Endothelial cell of umbilical vein (primary cell): ENCODE data around the gene PYGB. TPM values are rescaled to one million over a fixed set of nuclear protein-coding genes. Genes with fewer than 3 reads are reported as not detected.

Experiments
- BruUV-seq: library from RNA; stranded (reverse); fragments of 400-500 nt; replicated peaks from 2 replicates; lab custom pipeline; 2021; lab: Mats Ljungman, UMichigan
- CTCF ChIA-PET: fragments of 300-600, 350-600 bp; sonication (Branson Sonifier 250); formaldehyde crosslinking; loops from one replicate; lab custom pipeline; 2021; ENCODE audit warnings: antibody characterized with exemption, inconsistent platforms; lab: Charles Lee
- POLR2A ChIA-PET: fragments of 300-600, 350-600 bp; sonication (Branson Sonifier 250); formaldehyde crosslinking; loops from one replicate; lab custom pipeline; 2021; ENCODE audit warnings: antibody characterized with exemption, inconsistent platforms; lab: Charles Lee
- DNase-seq: peaks from one replicate; pipeline ENCODE4 v3.0.0-alpha.2; 2011; ENCODE audit warnings: low read depth, low spot score
- FAIRE-seq: peaks from 2 replicates; lab custom pipeline; 2011; peaks lifted over from hg19 to GRCh38; lab: Jason Lieb, UNC
- H2AFZ ChIP-seq: 2 replicates; pipeline ENCODE4 v1.6.0; 2012; ENCODE audit warnings: low read depth, low read length, control low read depth, inconsistent platforms
- H3K27ac ChIP-seq: 2 replicates; pipeline ENCODE4 v1.5.1; 2011; ENCODE audit warnings: low read depth, mild to moderate bottlenecking, control low read depth, low read length, moderate library complexity; ENCODE audit not compliant: insufficient read depth
- H3K27me3 ChIP-seq, 2 experiments: 2 replicates each; pipeline versions ENCODE4 v1.6.0 to v1.6.1; 2011; ENCODE audit warnings: low read length in 2 of 2, mixed read lengths in 1 of 2; ENCODE audit not compliant: control insufficient read depth in 2 of 2, insufficient read depth in 2 of 2
- H3K36me3 ChIP-seq, 2 experiments: 2 replicates in 1 of 2; 3 replicates in 1 of 2; pipeline ENCODE4 v1.5.1; 2011; ENCODE audit warnings: low read length in 2 of 2, mild to moderate bottlenecking in 1 of 2, moderate library complexity in 1 of 2; ENCODE audit not compliant: control insufficient read depth in 2 of 2, insufficient read depth in 2 of 2; ENCODE audit errors: extremely low read depth in 1 of 2
- H3K4me1 ChIP-seq: 3 replicates; pipeline ENCODE4 v1.5.1; 2011; ENCODE audit warnings: mild to moderate bottlenecking, low read length; ENCODE audit not compliant: control insufficient read depth, insufficient read depth; ENCODE audit errors: extremely low read depth
- H3K4me2 ChIP-seq: 2 replicates; pipeline ENCODE4 v1.6.1; 2011; ENCODE audit warnings: low read length, control low read depth, mixed read lengths; ENCODE audit not compliant: insufficient read depth
- H3K4me3 ChIP-seq, 3 experiments: fragments of 200-600 bp in 1 of 3; sonication (generic), shearing (Covaris generic) in 1 of 3; replicated peaks in 1 of 3; 2 replicates each; pipeline ENCODE4 v1.5.1; 2011 to 2016; ENCODE audit warnings: control low read depth in 3 of 3, low read length in 3 of 3, mild to moderate bottlenecking in 2 of 3, inconsistent platforms in 1 of 3, low read depth in 1 of 3, moderate library complexity in 1 of 3; ENCODE audit not compliant: insufficient read depth in 1 of 3
- H3K79me2 ChIP-seq: 2 replicates; pipeline ENCODE4 v1.6.0; 2012; ENCODE audit warnings: low read length, inconsistent platforms; ENCODE audit not compliant: control insufficient read depth, insufficient read depth
- H3K9ac ChIP-seq: replicated peaks from 2 replicates; pipeline ENCODE3; 2011; ENCODE audit warnings: low read length, control low read depth; ENCODE audit not compliant: insufficient read depth; ENCODE audit errors: extremely low read depth
- H3K9me1 ChIP-seq: replicated peaks from 3 replicates; pipeline ENCODE4 v1.6.0; 2011; ENCODE audit warnings: mild to moderate bottlenecking, low read length; ENCODE audit not compliant: control insufficient read depth, insufficient read depth; ENCODE audit errors: extremely low read depth
- H3K9me3 ChIP-seq: replicated peaks from 2 replicates; pipeline ENCODE4 v1.5.1; 2012; ENCODE audit warnings: low read length, inconsistent platforms; ENCODE audit not compliant: control insufficient read depth, insufficient read depth
- H4K20me1 ChIP-seq: replicated peaks from 2 replicates; pipeline ENCODE3; 2011; ENCODE audit warnings: mild to moderate bottlenecking, low read length; ENCODE audit not compliant: control insufficient read depth, insufficient read depth; ENCODE audit errors: extremely low read depth
- EZH2 ChIP-seq: IDR thresholded peaks from 2 replicates; pipeline ENCODE4 v1.6.1; 2012; ENCODE audit warnings: borderline replicate concordance, low read depth, mild to moderate bottlenecking, moderate library complexity, low read length, inconsistent platforms; ENCODE audit not compliant: severe bottlenecking
- FOS ChIP-seq: IDR thresholded peaks from 2 replicates; pipeline ENCODE4 v1.6.1; 2011; ENCODE audit warnings: mild to moderate bottlenecking, low read length, moderate library complexity, borderline replicate concordance; ENCODE audit not compliant: insufficient read depth
- GATA2 ChIP-seq: IDR thresholded peaks from 2 replicates; pipeline ENCODE4 v1.7.0; 2011; ENCODE audit warnings: low read depth, mild to moderate bottlenecking, moderate library complexity, mixed read lengths, low read length; ENCODE audit not compliant: insufficient read length, insufficient read depth
- JUN ChIP-seq: IDR thresholded peaks from 2 replicates; pipeline ENCODE4 v1.6.1; 2011; ENCODE audit warnings: borderline replicate concordance, low read depth; ENCODE audit not compliant: insufficient read length, insufficient read depth
- MYC ChIP-seq: IDR thresholded peaks from one replicate; pipeline ENCODE4 v1.6.1; 2011; ENCODE audit warnings: mild to moderate bottlenecking, low read depth, low read length
- POLR2A ChIP-seq: IDR thresholded peaks from 2 replicates; pipeline ENCODE4 v1.6.1; 2012; ENCODE audit warnings: low read depth, mild to moderate bottlenecking, control low read depth, low read length
- POLR2AphosphoS5 ChIP-seq: IDR thresholded peaks from 2 replicates; pipeline ENCODE4 v1.6.1; 2012; ENCODE audit warnings: low read depth, mild to moderate bottlenecking, control low read depth, low read length, moderate library complexity; ENCODE audit not compliant: insufficient read depth
- dilution Hi-C: fragments of 300-500 bp; cut with MboI; formaldehyde crosslinking; loops from one replicate; pipeline ENCODE4 v1.15.0; 2019; ENCODE audit warnings: low sequenced_read_pairs; ENCODE audit not compliant: extremely low pct_ligation_motif_present
- intact Hi-C: fragments of 100-400 bp; cut with micrococcal nuclease; formaldehyde crosslinking; loops from one replicate; pipeline ENCODE4 v1.10.0; 2022
- polyA plus RNA-seq, 4 experiments: library from polyadenylated mRNA; depleted of rRNA in 3 of 4; stranded (reverse) in 3 of 4; unstranded in 1 of 4; fragments of >200 nt; gene quantifications; 2 replicates each; pipeline versions ENCODE4 v1.2.1 to v1.2.3, GENCODE V29; 2011 to 2012; ENCODE audit warnings: missing spikeins in 1 of 4
- total RNA-seq: library from RNA; stranded (reverse); gene quantifications from 2 replicates; pipeline ENCODE4 v1.2.3, GENCODE V29; 2021
- TF ChIP-seq, protein P1 (sequence below): IDR thresholded peaks from 2 replicates; pipeline ENCODE4 v1.6.1; 2011; ENCODE audit not compliant: insufficient read depth, insufficient read length
- TF ChIP-seq, protein P2 (sequence below), 2 donors: IDR thresholded peaks; 1 replicate in 1 of 2; 2 replicates in 1 of 2; pipeline ENCODE4 v1.5.1; 2011; ENCODE audit warnings: low read length in 2 of 2, mild to moderate bottlenecking in 2 of 2, moderate library complexity in 2 of 2, control low read depth in 1 of 2, inconsistent platforms in 1 of 2, low read depth in 1 of 2; ENCODE audit not compliant: insufficient read depth in 1 of 2; ENCODE audit errors: extremely low read depth in 1 of 2

The PYGB gene
- total and polyA plus RNA-seq, 2 donors (not counting 3 experiments of a cell fraction or from before 2014, with no cell fraction given) = 36.1 to 60.2 TPM

DNA sequence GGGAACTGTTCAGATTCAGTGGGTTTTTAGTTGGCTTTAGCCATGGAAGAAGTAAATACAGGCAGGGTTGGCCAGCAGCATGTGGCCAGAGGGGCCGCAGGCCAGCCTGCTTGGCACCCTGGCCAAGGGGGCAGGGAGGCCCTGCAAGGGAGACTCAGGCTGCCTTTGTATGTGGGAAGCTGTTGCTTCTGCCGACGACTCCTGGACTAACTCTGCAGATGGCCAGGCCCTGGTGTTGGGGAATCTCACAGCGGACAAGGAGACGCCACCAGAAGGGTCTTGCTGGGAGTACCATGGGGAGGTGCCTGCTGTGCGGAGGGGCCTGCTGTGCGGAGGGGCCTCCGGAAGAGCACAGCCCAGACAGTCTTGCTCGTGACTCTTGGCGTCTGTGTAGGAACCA, 25.2 kb downstream of the PYGB start:
- ChIA-PET CTCF (interaction anchor here (1.8 kb wide), 1 partner anchor 20 kb away, joined by 3 read pairs; no protein-coding TSS in a partner anchor), POLR2A (no interaction called here)
- Histone ChIP-seq H2AFZ (no peak overlapping the region), H3K4me3 (no peak overlapping the region), H3K27me3 (no peaks in the 10 kb centered on the region), H3K27ac (no peak overlapping the region), H4K20me1 (no peaks in the 10 kb centered on the region), H3K9me1 (no peaks in the 10 kb centered on the region), H3K4me2 (no peak overlapping the region), H3K9me3 (no peaks in the 10 kb centered on the region), H3K79me2 (no peaks in the 10 kb centered on the region), H3K36me3 (peaks cover 4 to 57% of the 10 kb centered on the region in 2 experiments), H3K9ac (no peak overlapping the region), H3K4me1 (no peaks in the 10 kb centered on the region)
- TF ChIP-seq GATA2 = no peak
- TF ChIP-seq POLR2AphosphoS5 = no peak
- TF ChIP-seq POLR2A = no peak
- no peak for TF ChIP-seq FOS
- no peak for TF ChIP-seq JUN
- TF ChIP-seq, protein P1, sequence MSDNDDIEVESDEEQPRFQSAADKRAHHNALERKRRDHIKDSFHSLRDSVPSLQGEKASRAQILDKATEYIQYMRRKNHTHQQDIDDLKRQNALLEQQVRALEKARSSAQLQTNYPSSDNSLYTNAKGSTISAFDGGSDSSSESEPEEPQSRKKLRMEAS = no peak
- no peak for TF ChIP-seq MYC
- TF ChIP-seq EZH2 = no peak
- TF ChIP-seq, protein P2, sequence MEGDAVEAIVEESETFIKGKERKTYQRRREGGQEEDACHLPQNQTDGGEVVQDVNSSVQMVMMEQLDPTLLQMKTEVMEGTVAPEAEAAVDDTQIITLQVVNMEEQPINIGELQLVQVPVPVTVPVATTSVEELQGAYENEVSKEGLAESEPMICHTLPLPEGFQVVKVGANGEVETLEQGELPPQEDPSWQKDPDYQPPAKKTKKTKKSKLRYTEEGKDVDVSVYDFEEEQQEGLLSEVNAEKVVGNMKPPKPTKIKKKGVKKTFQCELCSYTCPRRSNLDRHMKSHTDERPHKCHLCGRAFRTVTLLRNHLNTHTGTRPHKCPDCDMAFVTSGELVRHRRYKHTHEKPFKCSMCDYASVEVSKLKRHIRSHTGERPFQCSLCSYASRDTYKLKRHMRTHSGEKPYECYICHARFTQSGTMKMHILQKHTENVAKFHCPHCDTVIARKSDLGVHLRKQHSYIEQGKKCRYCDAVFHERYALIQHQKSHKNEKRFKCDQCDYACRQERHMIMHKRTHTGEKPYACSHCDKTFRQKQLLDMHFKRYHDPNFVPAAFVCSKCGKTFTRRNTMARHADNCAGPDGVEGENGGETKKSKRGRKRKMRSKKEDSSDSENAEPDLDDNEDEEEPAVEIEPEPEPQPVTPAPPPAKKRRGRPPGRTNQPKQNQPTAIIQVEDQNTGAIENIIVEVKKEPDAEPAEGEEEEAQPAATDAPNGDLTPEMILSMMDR (IDR thresholded peaks at IDR 0.05; ENCODE audit: extremely low read depth in 1 of 2, insufficient read depth in 1 of 2, low read depth in 1 of 2, low read length in 2 of 2) = no peak
- dilution Hi-C loops = no loop called here
- DNase-seq (no peak), FAIRE-seq (no peak)
- intact Hi-C loops = no loop called here
- BruUV-seq = no TSS peak
